ENCODE results near the gene ICAM2.

GRCh38 chr17:63985387-63986140 lies 34.9 kb downstream of the ICAM2 start:
- TF ChIP-seq YY1 (IDR thresholded peaks at IDR 0.05; ENCODE audit: low read depth) (no peak), CTCF (IDR thresholded peaks at IDR 0.05) (no peak; the same call in 1 of the 2 replicates), USF2 (IDR thresholded peaks at IDR 0.05; ENCODE audit: borderline replicate concordance, low read depth, low read length) (no peak), RCOR1 (IDR thresholded peaks at IDR 0.05; ENCODE audit: low read length) (no peak), SIN3A (IDR thresholded peaks at IDR 0.05; ENCODE audit: borderline replicate concordance, low read depth, low read length) (no peak), EZH2phosphoT487 (IDR thresholded peaks at IDR 0.05; ENCODE audit: borderline replicate concordance, low read depth) (no peak), EP300 (IDR thresholded peaks at IDR 0.05; ENCODE audit: borderline replicate concordance in 1 of 2, low read depth in 1 of 2, low read length in 1 of 2) (no peak), REST (IDR thresholded peaks at IDR 0.05; ENCODE audit: low read depth, low read length) (no peak), FOSL2 (IDR thresholded peaks at IDR 0.05; ENCODE audit: borderline replicate concordance, low read depth) (no peak), SMC3 (IDR thresholded peaks at IDR 0.05; ENCODE audit: low read depth, low read length) (no peak), TCF12 (IDR thresholded peaks at IDR 0.05) (no peak)

Measured in SK-N-SH (cell line).